Measurements from ENCODE around the gene RPH3AL. TPM values are rescaled to one million over a fixed set of nuclear protein-coding genes. Genes with fewer than 3 reads are reported as not detected.

The RPH3AL gene
- total and polyA plus RNA-seq, 2 of the 8 experiments (the other 6 are each of a cell fraction or from before 2014, with no cell fraction given) = 5.6 to 5.8 TPM

- no peak for TF ChIP-seq CHD7 (IDR thresholded peaks at IDR 0.05; ENCODE audit: insufficient replicate concordance, low read length)
- no peak for TF ChIP-seq CHD2 (IDR thresholded peaks at IDR 0.05; ENCODE audit: low read length)
- TF ChIP-seq SIX5 (IDR thresholded peaks at IDR 0.05; ENCODE audit: low read depth, low read length) = no peak
- no peak for TF ChIP-seq GTF2F1 (IDR thresholded peaks at IDR 0.05; ENCODE audit: borderline replicate concordance, low read depth, low read length)
- no peak for TF ChIP-seq KDM1A (IDR thresholded peaks at IDR 0.05; ENCODE audit: borderline replicate concordance, low read length)
- no peak for TF ChIP-seq CREB1 (IDR thresholded peaks at IDR 0.05)
- TF ChIP-seq KDM4A (IDR thresholded peaks at IDR 0.05; ENCODE audit: low read depth, low read length, severe bottlenecking) = no peak
- TF ChIP-seq SIN3A (conservative IDR thresholded peaks at IDR 0.05 in 1 of 2, IDR thresholded peaks at IDR 0.05 in 1 of 2; ENCODE audit: low read depth in 1 of 2, low read length in 2 of 2) = no peak; a peak in 1 of 4 replicates
- no peak for TF ChIP-seq MAFK (IDR thresholded peaks at IDR 0.05; ENCODE audit: low read depth, low read length)
- no peak for TF ChIP-seq BCL11A (IDR thresholded peaks at IDR 0.05; ENCODE audit: low read depth in 2 of 2, low read length in 2 of 2)
- no peak for TF ChIP-seq TAF7 (optimal IDR thresholded peaks at IDR 0.05; ENCODE audit: borderline replicate concordance, low read depth, low read length)
- TF ChIP-seq MAX (IDR thresholded peaks at IDR 0.05) = peak; percentile 53
Observed at GRCh38 chr17:304461-304860, 48.1 kb downstream of the RPH3AL start (continued).

Measured in H1 (cell line).